ENCODE data around the gene SNPH. TPM values are rescaled to one million over a fixed set of nuclear protein-coding genes. Genes with fewer than 3 reads are reported as not detected.

Gene SNPH
- total and polyA plus RNA-seq, 2 of the 4 experiments (the other 2 are of a cell fraction), result 3.1 to 4.5 TPM

DNA sequence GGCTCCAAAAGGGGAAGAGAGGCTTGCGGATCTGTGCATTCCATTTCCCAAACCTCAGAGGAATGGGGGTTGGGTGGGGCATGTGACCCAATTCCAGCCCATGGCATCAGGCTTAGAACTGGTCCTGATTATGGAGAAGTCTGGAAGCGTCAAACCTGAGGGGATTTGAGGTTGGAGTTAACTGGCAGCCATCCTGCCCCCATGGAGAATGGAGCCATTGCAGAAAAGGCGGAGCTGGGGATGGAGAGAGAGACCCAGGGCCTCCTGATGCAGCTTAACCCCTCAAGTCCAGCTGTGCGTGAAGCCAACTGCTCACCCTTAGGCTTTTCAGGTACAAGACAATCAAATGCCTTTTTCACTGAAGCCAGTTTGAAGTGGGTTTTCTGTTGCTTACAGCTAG, 72.7 kb downstream of the SNPH start:
- 80% methylated on average over 1 of the region's 4 CpGs; no CpG with 5 or more reads in 1 of the 2 experiments for WGBS, 2 experiments (ENCODE audit: extremely low coverage in 2 of 2, insufficient read length in 1 of 2)
- CTCF ChIA-PET, result no interaction called here
- no peak overlapping the region for H3K4ac ChIP-seq (ENCODE audit: low read depth, low read length)
- H3K79me1 ChIP-seq (ENCODE audit: low read depth in 1 of 2, low read length in 2 of 2), result peaks cover 8 to 67% of the 10 kb centered on the region in 2 experiments; a peak in 3 of 4 replicates
- ATAC-seq (ENCODE audit: low read depth), result no peak
- H3K14ac ChIP-seq (replicated peaks; ENCODE audit: low read depth, low read length), result no peak overlapping the region
- H3K18ac ChIP-seq (ENCODE audit: low read depth, low read length), result no peak overlapping the region
- TF ChIP-seq NFE2L2 (IDR thresholded peaks at IDR 0.05; ENCODE audit: low read depth, low read length), result no peak
- TF ChIP-seq, protein P1, sequence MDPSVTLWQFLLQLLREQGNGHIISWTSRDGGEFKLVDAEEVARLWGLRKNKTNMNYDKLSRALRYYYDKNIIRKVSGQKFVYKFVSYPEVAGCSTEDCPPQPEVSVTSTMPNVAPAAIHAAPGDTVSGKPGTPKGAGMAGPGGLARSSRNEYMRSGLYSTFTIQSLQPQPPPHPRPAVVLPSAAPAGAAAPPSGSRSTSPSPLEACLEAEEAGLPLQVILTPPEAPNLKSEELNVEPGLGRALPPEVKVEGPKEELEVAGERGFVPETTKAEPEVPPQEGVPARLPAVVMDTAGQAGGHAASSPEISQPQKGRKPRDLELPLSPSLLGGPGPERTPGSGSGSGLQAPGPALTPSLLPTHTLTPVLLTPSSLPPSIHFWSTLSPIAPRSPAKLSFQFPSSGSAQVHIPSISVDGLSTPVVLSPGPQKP (IDR thresholded peaks at IDR 0.05; ENCODE audit: borderline replicate concordance, low read depth, low read length), result no peak
- TF ChIP-seq, protein P2, sequence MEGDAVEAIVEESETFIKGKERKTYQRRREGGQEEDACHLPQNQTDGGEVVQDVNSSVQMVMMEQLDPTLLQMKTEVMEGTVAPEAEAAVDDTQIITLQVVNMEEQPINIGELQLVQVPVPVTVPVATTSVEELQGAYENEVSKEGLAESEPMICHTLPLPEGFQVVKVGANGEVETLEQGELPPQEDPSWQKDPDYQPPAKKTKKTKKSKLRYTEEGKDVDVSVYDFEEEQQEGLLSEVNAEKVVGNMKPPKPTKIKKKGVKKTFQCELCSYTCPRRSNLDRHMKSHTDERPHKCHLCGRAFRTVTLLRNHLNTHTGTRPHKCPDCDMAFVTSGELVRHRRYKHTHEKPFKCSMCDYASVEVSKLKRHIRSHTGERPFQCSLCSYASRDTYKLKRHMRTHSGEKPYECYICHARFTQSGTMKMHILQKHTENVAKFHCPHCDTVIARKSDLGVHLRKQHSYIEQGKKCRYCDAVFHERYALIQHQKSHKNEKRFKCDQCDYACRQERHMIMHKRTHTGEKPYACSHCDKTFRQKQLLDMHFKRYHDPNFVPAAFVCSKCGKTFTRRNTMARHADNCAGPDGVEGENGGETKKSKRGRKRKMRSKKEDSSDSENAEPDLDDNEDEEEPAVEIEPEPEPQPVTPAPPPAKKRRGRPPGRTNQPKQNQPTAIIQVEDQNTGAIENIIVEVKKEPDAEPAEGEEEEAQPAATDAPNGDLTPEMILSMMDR (conservative IDR thresholded peaks at IDR 0.05; ENCODE audit: low read depth, low read length), result no peak
- no peak for TF ChIP-seq SMC3 (IDR thresholded peaks at IDR 0.05; ENCODE audit: low read depth, low read length)
- no peak for TF ChIP-seq MAZ (IDR thresholded peaks at IDR 0.05; ENCODE audit: borderline replicate concordance, low read depth, low read length)
- no peak for TF ChIP-seq RFX5 (IDR thresholded peaks at IDR 0.05; ENCODE audit: low read depth, low read length)
- no peaks in the 10 kb centered on the region; the same call in 1 of the 2 replicates for H3K36me3 ChIP-seq (ENCODE audit: control insufficient read depth, insufficient read depth, low read length)
- H4K5ac ChIP-seq (ENCODE audit: low read depth, low read length), result no peak overlapping the region
- no peak overlapping the region for H2AK5ac ChIP-seq (ENCODE audit: low read depth, low read length)
- H3K9me3 ChIP-seq (ENCODE audit: control insufficient read depth, insufficient read depth, low read length), result no peaks in the 10 kb centered on the region
- intact Hi-C loops (cut with micrococcal nuclease) (no loop called here), in situ Hi-C loops (cut with MboI; ENCODE audit: low sequenced_read_pairs) (loop anchor here (25.0 kb wide), 1 partner anchor 498 kb away; no protein-coding TSS in a partner anchor), dilution Hi-C loops (cut with HindIII; ENCODE audit: low sequenced_read_pairs, unreplicated experiment) (no loop called here)
- H2AK9ac ChIP-seq (replicated peaks; ENCODE audit: low read depth, low read length, poor library complexity), result no peak overlapping the region
- no peak overlapping the region for H3K23ac ChIP-seq (ENCODE audit: low read depth, low read length)
- no peak overlapping the region for H3K4me3 ChIP-seq (ENCODE audit: insufficient read depth, low read depth, low read length)
- no TSS peak for BruUV-seq (replicated peaks)
- H2BK15ac ChIP-seq (ENCODE audit: low read depth, low read length), result no peak overlapping the region
- no peak overlapping the region for H3K56ac ChIP-seq (ENCODE audit: extremely low read depth, insufficient read depth, low read length)
- no peak overlapping the region for H4K8ac ChIP-seq (ENCODE audit: low read depth in 2 of 2, low read length in 2 of 2)
- H3K9ac ChIP-seq (ENCODE audit: low read depth, low read length), result no peak overlapping the region
- no peak overlapping the region for H2AFZ ChIP-seq (replicated peaks; ENCODE audit: low read length, poor library complexity)
- no peak overlapping the region for H2BK5ac ChIP-seq (ENCODE audit: low read depth, low read length, poor library complexity, severe bottlenecking)
- no peak overlapping the region for H2BK120ac ChIP-seq (ENCODE audit: low read depth, low read length)
- no peak overlapping the region for H2BK20ac ChIP-seq (ENCODE audit: low read depth, low read length)
- H3K9me1 ChIP-seq (ENCODE audit: insufficient read depth, low read length), result peaks cover 29% of the 10 kb centered on the region
- no peaks in the 10 kb centered on the region for H3K27me3 ChIP-seq (ENCODE audit: control insufficient read depth, insufficient read depth, low read length)
- peaks cover 22% of the 10 kb centered on the region for H3K4me1 ChIP-seq (ENCODE audit: control insufficient read depth, insufficient read depth, low read length)
- no peak for DNase-seq
- no peak overlapping the region for H3K4me2 ChIP-seq (ENCODE audit: low read depth, low read length)
- H3K27ac ChIP-seq (ENCODE audit: insufficient read depth, low read length), result no peak overlapping the region
- peaks cover 13% of the 10 kb centered on the region; the same call in 1 of the 2 replicates for H4K20me1 ChIP-seq (ENCODE audit: insufficient read depth, low read length)
- POLR2A ChIA-PET (ENCODE audit: unreplicated experiment), result no interaction called here
- H4K91ac ChIP-seq (ENCODE audit: insufficient read depth, low read depth, low read length), result no peak overlapping the region

Data from IMR-90 (cell line).